HepG2 (cell line): ENCODE measurements around the gene ACOXL. TPM values are rescaled to one million over a fixed set of nuclear protein-coding genes. Genes with fewer than 3 reads are reported as not detected.

Experiments
- ATAC-seq: fragments of 200-7000 bp; cut with Tn5 transposase; 3 replicates; pipeline ENCODE4 v1.9.1; 2020; ENCODE audit warnings: mild to moderate bottlenecking, moderate library complexity
- BruUV-seq: library from RNA; stranded (reverse); fragments of 400-500 nt; replicated peaks from 2 replicates; lab custom pipeline; 2021; lab: Mats Ljungman, UMichigan
- CTCF ChIA-PET: fragments of 300-600 bp; formaldehyde crosslinking; extraction: SDS; loops from one replicate; lab custom pipeline; 2021; ENCODE audit warnings: low total read pairs, inconsistent platforms, low intra/inter-chr PET ratio; lab: Yijun Ruan, JAX
- POLR2A ChIA-PET: fragments of 350-600 bp; sonication (Branson Sonifier 250); formaldehyde crosslinking; loops from one replicate; lab custom pipeline; 2020; ENCODE audit warnings: antibody characterized with exemption, inconsistent platforms; lab: Yijun Ruan, JAX
- DNase-seq: peaks from one replicate; pipeline ENCODE4 v3.0.0-alpha.2; 2015; ENCODE audit warnings: low spot score
- FAIRE-seq: peaks from 3 replicates; lab custom pipeline; 2011; peaks lifted over from hg19 to GRCh38; lab: Jason Lieb, UNC
- H2AFZ ChIP-seq: one replicate; pipeline ENCODE4 v1.6.1; 2011; ENCODE audit warnings: low read length, inconsistent platforms
- H3K27ac ChIP-seq: fragments of 300-600 bp; 3 replicates; pipeline ENCODE4 v1.8.0; 2011; ENCODE audit warnings: mixed run types, mild to moderate bottlenecking, mixed read lengths, low read length, inconsistent platforms; ENCODE audit not compliant: insufficient read depth; ENCODE audit errors: extremely low read length
- H3K27me3 ChIP-seq, 2 experiments: fragments of 200-600 bp in 1 of 2; 2 replicates in 1 of 2; 3 replicates in 1 of 2; pipeline versions ENCODE4 v1.6.0 to v1.8.0; 2011; ENCODE audit warnings: low read length in 2 of 2, mild to moderate bottlenecking in 2 of 2, moderate library complexity in 2 of 2, inconsistent platforms in 1 of 2; ENCODE audit not compliant: insufficient read depth in 2 of 2, control insufficient read depth in 1 of 2
- H3K36me3 ChIP-seq, 2 experiments: fragments of 200-600 bp in 1 of 2; replicated peaks in 1 of 2; 2 replicates in 1 of 2; 3 replicates in 1 of 2; pipeline versions ENCODE4 v1.5.1 to v1.8.0; 2011; ENCODE audit warnings: low read length in 2 of 2, inconsistent platforms in 1 of 2; ENCODE audit not compliant: insufficient read depth in 2 of 2, control insufficient read depth in 1 of 2
- H3K4me1 ChIP-seq: 2 replicates; pipeline ENCODE4 v1.5.1; 2012; ENCODE audit warnings: low read length, inconsistent platforms; ENCODE audit not compliant: insufficient read depth
- H3K4me2 ChIP-seq: 2 replicates; pipeline ENCODE4 v1.6.0; 2011; ENCODE audit warnings: low read depth, low read length, inconsistent platforms
- H3K4me3 ChIP-seq, 3 experiments: fragments of 200-600 bp in 1 of 3; sonication (generic), shearing (Covaris generic) in 1 of 3; replicated peaks in 1 of 3; 2 replicates each; pipeline ENCODE4 v1.5.1; 2011 to 2016; ENCODE audit warnings: low read length in 3 of 3, inconsistent platforms in 2 of 3, low read depth in 2 of 3, mild to moderate bottlenecking in 2 of 3, control low read depth in 1 of 3, mixed read lengths in 1 of 3; ENCODE audit not compliant: insufficient read depth in 1 of 3
- H3K79me2 ChIP-seq: one replicate; pipeline ENCODE4 v1.6.1; 2011; ENCODE audit warnings: low read length, inconsistent platforms; ENCODE audit not compliant: insufficient read depth
- H3K9ac ChIP-seq: 2 replicates; pipeline ENCODE4 v1.6.0; 2011; ENCODE audit warnings: mild to moderate bottlenecking, low read depth, low read length, inconsistent platforms; ENCODE audit not compliant: insufficient read depth
- H3K9me3 ChIP-seq: 2 replicates; pipeline ENCODE4 v1.5.1; 2012; ENCODE audit warnings: mild to moderate bottlenecking, low read length
- H4K20me1 ChIP-seq: 2 replicates; pipeline ENCODE4 v1.6.0; 2011; ENCODE audit warnings: inconsistent platforms, mild to moderate bottlenecking, low read length, moderate library complexity; ENCODE audit not compliant: insufficient read depth
- ATF1 ChIP-seq: IDR thresholded peaks from 2 replicates; pipeline ENCODE4 v1.6.1; 2016; ENCODE audit warnings: mild to moderate bottlenecking, control low read depth
- KLF11 ChIP-seq: IDR thresholded peaks from 2 replicates; pipeline ENCODE4 v1.6.1; 2016; ENCODE audit warnings: missing compliant biosample characterization
- ZKSCAN1 ChIP-seq: fragments of 150-350 bp; IDR thresholded peaks from 2 replicates; pipeline ENCODE4 v1.6.1; 2014; ENCODE audit warnings: low read length
- WGBS: methylation state at CpG from one replicate; pipeline ENCODE4 v1.1.6; 2017; ENCODE audit warnings: low lambda C conversion rate; 5-methylcytosine and 5-hydroxymethylcytosine counted together
- in situ Hi-C: cut with HindIII; loops from 2 replicates; pipeline ENCODE4 v1.10.0; 2017; ENCODE audit warnings: low pct_unique_long_range_greater_than_20kb; ENCODE audit not compliant: extremely low pct_ligation_motif_present
- intact Hi-C: fragments of 100-400 bp; cut with micrococcal nuclease; formaldehyde crosslinking; loops from one replicate; pipeline ENCODE4 v1.10.0; 2022; ENCODE audit not compliant: unreplicated experiment
- polyA plus RNA-seq, 8 experiments: library from polyadenylated mRNA; depleted of rRNA in 3 of 8; stranded (reverse) in 7 of 8; unstranded in 1 of 8; fragments of >200 nt; fragmentation: Illumina TruSeq in 4 of 8; extraction: Trizol in 4 of 8; gene quantifications; 2 replicates each; pipeline versions ENCODE4 v1.2.1 to v1.2.3, GENCODE V29; 2011 to 2016; ENCODE audit warnings: low read depth in 4 of 8, missing spikeins in 1 of 8, mixed read lengths in 1 of 8; ENCODE audit not compliant: insufficient read depth in 1 of 8
- total RNA-seq, 5 experiments: library from RNA; depleted of rRNA; stranded (reverse); fragments of >200 nt; fragmentation: Illumina TruSeq; extraction: Trizol; gene quantifications; 2 replicates each; pipeline ENCODE4 v1.2.3, GENCODE V29; 2016; ENCODE audit warnings: low read depth in 1 of 5
- TF ChIP-seq, protein P1 (sequence below), 2 experiments: fragments of 450-650 bp in 1 of 2; sonication (generic) in 1 of 2; formaldehyde crosslinking in 1 of 2; IDR thresholded peaks; 2 replicates each; pipeline versions ENCODE4 v1.6.1 to v1.8.0; 2016 to 2022; ENCODE audit warnings: antibody characterized with exemption in 1 of 2, mild to moderate bottlenecking in 1 of 2, missing genetic modification reagents in 1 of 2
- TF ChIP-seq, protein P2 (sequence below): IDR thresholded peaks from 2 replicates; pipeline ENCODE4 v1.6.1; 2016; ENCODE audit warnings: low read depth
- TF ChIP-seq, protein P3 (sequence below): IDR thresholded peaks from 2 replicates; pipeline ENCODE4 v1.6.1; 2016; ENCODE audit warnings: low read depth, control low read depth

ACOXL gene
- total and polyA plus RNA-seq, 2 of the 13 experiments (the other 11 are each of a cell fraction or from before 2014, with no cell fraction given), result not detected

DNA sequence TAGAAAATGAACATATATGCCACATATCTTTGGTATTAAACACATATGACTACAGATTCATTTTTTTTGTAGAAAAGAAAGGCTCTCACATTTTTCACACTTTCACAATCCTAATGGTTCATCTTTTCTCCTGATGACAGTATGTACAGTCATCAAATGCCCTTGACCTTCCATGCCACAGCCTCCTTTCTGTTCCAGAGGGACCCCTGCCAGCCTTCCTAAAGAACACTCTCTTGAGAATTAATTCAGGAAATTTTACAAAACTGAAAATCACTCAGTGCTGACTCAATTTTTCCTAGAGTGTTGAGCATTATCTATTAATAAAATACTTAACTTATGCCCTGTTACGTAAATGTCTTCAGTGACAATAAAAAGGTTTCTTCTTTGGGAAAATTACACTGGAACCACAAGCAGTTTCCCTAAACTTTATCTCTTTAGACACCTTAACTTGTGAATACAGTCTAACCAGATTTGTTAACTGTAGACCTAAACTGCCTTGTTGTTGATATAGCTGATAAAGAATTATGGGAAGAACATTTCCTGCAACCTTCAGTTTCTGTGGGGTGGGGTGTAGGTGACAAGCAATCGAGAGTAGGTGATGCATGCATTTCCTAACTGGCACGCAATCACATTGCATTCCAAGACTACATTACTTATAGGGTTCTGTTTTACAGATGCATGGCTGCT, 15.3 kb upstream of the ACOXL start (continued):
- TF ChIP-seq, protein P1, sequence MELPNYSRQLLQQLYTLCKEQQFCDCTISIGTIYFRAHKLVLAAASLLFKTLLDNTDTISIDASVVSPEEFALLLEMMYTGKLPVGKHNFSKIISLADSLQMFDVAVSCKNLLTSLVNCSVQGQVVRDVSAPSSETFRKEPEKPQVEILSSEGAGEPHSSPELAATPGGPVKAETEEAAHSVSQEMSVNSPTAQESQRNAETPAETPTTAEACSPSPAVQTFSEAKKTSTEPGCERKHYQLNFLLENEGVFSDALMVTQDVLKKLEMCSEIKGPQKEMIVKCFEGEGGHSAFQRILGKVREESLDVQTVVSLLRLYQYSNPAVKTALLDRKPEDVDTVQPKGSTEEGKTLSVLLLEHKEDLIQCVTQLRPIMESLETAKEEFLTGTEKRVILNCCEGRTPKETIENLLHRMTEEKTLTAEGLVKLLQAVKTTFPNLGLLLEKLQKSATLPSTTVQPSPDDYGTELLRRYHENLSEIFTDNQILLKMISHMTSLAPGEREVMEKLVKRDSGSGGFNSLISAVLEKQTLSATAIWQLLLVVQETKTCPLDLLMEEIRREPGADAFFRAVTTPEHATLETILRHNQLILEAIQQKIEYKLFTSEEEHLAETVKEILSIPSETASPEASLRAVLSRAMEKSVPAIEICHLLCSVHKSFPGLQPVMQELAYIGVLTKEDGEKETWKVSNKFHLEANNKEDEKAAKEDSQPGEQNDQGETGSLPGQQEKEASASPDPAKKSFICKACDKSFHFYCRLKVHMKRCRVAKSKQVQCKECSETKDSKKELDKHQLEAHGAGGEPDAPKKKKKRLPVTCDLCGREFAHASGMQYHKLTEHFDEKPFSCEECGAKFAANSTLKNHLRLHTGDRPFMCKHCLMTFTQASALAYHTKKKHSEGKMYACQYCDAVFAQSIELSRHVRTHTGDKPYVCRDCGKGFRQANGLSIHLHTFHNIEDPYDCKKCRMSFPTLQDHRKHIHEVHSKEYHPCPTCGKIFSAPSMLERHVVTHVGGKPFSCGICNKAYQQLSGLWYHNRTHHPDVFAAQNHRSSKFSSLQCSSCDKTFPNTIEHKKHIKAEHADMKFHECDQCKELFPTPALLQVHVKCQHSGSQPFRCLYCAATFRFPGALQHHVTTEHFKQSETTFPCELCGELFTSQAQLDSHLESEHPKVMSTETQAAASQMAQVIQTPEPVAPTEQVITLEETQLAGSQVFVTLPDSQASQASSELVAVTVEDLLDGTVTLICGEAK (IDR thresholded peaks at IDR 0.05), result no peak
- TF ChIP-seq, protein P1 (CRISPR knock-in tag; IDR thresholded peaks at IDR 0.05), result no peak

DNA sequence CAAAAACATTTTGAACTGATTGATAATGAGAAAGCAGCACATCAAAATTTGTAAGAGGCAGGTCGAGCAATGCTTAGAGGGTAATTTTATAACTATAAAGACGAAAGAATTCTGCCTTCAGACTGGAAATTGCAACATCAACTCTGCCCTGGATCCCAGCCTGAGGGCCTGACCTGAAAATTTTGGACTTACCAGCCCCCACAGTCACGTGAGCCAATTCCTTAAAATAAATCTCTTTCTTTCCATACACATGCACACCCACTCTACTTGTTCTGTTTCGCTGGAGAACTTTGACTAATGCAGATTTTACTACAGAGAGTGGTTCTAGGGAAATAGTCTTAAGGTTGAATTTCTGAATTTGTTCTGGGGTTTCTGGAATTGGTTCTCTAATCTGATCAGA, 14.6 kb upstream of the ACOXL start:
- Histone ChIP-seq H3K9ac (no peak overlapping the region), H3K27ac (no peak overlapping the region), H3K9me3 (no peaks in the 10 kb centered on the region), H2AFZ (no peak overlapping the region), H3K4me2 (no peak overlapping the region), H3K36me3 (no peaks in the 10 kb centered on the region), H3K79me2 (no peaks in the 10 kb centered on the region), H3K4me3 (no peak overlapping the region), H3K27me3 (peaks cover 4 to 29% of the 10 kb centered on the region in 2 experiments; a peak in 4 of 5 replicates), H3K4me1 (no peaks in the 10 kb centered on the region), H4K20me1 (no peaks in the 10 kb centered on the region)
- ChIA-PET CTCF (no interaction called here), POLR2A (no interaction called here)
- intact Hi-C loops (no loop called here), in situ Hi-C loops (no loop called here)
- BruUV-seq, result no TSS peak
- FAIRE-seq (no peak), DNase-seq (no peak), ATAC-seq (no peak)
- WGBS, result 2% methylated on average over 4 of the region's 4 CpGs
- TF ChIP-seq ZKSCAN1 (no peak), ATF1 (CRISPR knock-in tag) (no peak), KLF11 (no peak)
- TF ChIP-seq, protein P2, sequence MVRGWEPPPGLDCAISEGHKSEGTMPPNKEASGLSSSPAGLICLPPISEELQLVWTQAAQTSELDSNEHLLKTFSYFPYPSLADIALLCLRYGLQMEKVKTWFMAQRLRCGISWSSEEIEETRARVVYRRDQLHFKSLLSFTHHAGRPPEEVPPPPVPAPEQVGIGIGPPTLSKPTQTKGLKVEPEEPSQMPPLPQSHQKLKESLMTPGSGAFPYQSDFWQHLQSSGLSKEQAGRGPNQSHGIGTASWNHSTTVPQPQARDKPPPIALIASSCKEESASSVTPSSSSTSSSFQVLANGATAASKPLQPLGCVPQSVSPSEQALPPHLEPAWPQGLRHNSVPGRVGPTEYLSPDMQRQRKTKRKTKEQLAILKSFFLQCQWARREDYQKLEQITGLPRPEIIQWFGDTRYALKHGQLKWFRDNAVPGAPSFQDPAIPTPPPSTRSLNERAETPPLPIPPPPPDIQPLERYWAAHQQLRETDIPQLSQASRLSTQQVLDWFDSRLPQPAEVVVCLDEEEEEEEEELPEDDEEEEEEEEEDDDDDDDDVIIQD, result no peak
- TF ChIP-seq, protein P3, sequence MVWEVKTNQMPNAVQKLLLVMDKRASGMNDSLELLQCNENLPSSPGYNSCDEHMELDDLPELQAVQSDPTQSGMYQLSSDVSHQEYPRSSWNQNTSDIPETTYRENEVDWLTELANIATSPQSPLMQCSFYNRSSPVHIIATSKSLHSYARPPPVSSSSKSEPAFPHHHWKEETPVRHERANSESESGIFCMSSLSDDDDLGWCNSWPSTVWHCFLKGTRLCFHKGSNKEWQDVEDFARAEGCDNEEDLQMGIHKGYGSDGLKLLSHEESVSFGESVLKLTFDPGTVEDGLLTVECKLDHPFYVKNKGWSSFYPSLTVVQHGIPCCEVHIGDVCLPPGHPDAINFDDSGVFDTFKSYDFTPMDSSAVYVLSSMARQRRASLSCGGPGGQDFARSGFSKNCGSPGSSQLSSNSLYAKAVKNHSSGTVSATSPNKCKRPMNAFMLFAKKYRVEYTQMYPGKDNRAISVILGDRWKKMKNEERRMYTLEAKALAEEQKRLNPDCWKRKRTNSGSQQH (CRISPR knock-in tag), result no peak
